ENCODE data around the gene SSNA1. TPM values are rescaled to one million over a fixed set of nuclear protein-coding genes. Genes with fewer than 3 reads are reported as not detected.

The SSNA1 gene
- total RNA-seq, 4 donors from 2014 or later: 67.1 to 124 (median 96.7) TPM

DNA sequence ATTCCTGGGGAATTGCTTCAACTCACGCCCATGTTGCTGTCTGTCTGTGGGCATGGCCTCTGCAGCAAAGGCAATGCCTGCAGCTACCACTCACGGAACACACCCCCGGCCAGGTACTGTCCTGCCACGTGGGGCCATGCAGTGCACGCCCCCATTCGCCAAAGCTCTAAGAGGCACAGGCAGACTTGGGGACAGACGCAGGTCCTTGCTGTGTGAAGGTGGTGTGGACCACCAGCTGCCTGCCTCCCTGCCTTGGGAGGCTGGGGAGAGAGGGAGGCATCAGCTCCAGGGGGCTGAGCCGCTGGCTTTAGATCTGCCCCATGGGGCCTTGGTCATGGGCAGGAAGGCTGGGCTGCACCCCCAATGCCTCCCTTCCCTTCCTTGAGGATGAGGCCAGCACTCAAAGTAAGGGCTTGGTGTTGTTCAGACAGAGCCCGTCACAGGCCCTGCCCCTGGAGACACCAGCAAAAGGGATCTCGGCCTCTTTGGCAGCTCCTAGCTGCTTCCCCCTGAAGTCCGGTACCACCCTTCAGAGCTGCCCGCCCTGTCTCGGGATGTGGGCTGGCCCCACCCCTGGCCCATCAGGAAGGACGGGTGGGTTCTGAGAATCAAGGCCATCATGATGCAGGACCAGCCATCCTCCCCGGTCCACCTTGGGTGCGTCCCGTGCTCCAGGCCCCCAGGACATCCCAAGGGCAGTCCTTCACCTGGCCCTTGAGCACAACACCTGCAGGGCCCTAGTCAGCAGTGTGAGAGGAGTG, 47.2 kb upstream of the SSNA1 start:
- 80% methylated on average over 1 of the region's 17 CpGs; no CpG with 5 or more reads in 1 of the 2 donors for WGBS, 2 donors
- H3K4me1 ChIP-seq: peaks cover 0 to 20% (median 11%) of the 10 kb centered on the region in 3 donors
- H3K36me3 ChIP-seq: no peaks in the 10 kb centered on the region
- DNase-seq: no peak
- H3K27ac ChIP-seq: no peak overlapping the region
- intact Hi-C loops (cut with DNase I): no loop called here
- H3K4me3 ChIP-seq: no peak overlapping the region
- no peaks in the 10 kb centered on the region for H3K9me3 ChIP-seq
- no peak for TF ChIP-seq POLR2A (IDR thresholded peaks at IDR 0.05)
- TF ChIP-seq CTCF (IDR thresholded peaks at IDR 0.05): no peak
- H3K27me3 ChIP-seq: peaks cover 0 to 94% (median 34%) of the 10 kb centered on the region in 4 donors

DNA sequence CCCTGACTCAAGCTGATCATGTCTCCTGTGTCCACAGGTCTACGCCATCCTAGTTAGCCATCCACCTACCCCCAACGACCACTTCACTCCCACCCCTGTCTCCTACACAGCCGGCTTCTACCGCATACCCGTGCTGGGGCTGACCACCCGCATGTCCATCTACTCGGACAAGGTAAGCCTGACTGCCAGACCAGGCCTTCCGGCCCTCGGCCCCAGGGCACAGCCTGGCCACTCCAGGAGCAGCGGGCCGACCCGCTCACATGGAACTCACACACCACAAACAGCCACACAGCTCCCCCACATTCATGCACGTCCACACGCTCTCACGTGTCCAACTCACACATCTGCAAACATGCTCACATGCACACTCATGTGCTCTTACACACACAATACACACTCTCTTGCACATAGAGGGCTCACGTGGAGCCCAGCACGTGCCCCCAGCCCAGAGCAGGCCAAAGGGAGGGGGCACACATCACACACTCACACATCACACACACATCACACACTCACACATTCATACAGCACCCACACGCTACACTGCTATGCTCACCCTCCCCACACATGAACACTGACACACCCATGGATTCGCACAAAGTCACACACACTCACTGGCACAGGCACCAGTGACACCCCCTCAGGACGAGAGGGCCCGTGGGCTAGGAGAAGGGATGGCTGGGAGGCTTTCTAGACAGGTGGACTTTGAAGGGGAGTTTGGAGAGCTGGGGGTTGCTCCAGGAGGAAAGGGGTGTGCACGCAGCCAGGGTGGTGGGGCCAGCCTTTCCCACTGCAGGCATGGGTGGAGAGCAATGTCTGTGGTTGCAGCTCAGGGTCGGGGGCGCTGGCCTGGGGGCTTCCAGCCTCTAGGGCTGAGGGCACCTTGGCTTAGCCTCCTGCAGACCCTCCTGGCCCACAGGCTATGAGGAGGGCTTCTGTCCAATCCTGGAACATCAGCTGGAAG, 46.2 kb upstream of the SSNA1 start:
- Histone ChIP-seq H3K27ac (no peak overlapping the region), H3K27me3 (peaks cover 0 to 94% (median 26%) of the 10 kb centered on the region in 4 donors), H3K4me1 (peaks cover 0 to 16% (median 8%) of the 10 kb centered on the region in 3 donors), H3K9me3 (no peaks in the 10 kb centered on the region), H3K36me3 (no peaks in the 10 kb centered on the region), H3K4me3 (no peak overlapping the region)
- DNase-seq: no peak
- 69 to 73% methylated on average over 9 to 21 of the region's 24 CpGs for WGBS, 2 donors
- TF ChIP-seq CTCF (IDR thresholded peaks at IDR 0.05): no peak
- no peak for TF ChIP-seq POLR2A (IDR thresholded peaks at IDR 0.05)
- intact Hi-C loops (cut with DNase I): no loop called here

DNA sequence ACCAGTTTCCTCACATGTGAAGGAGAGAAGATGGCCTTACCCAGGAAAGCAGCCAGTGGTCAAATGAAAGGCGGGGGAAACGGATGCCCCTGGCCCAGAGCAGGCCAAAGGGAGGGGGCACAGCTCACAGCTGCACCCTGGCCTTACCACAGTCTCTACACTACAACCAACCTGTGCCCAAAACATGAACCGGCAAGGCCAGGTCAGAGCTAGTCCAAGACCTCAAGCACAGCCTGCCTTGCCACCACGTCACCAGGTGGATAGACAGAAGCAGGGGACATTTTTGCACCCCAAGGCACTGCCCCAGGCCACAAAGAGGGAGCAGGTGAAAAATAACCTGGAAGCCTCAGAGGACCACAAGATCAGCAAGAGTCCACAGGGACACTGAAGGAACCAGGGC, 45.0 kb upstream of the SSNA1 start:
- DNase-seq: no peak
- intact Hi-C loops (cut with DNase I): no loop called here
- H3K4me1 ChIP-seq: peaks cover 0 to 11% (median 8%) of the 10 kb centered on the region in 3 donors
- TF ChIP-seq CTCF (IDR thresholded peaks at IDR 0.05) (no peak), POLR2A (IDR thresholded peaks at IDR 0.05) (no peak)
- 20 to 37% methylated on average over 2 of the region's 4 CpGs for WGBS, 2 donors
- no peaks in the 10 kb centered on the region for H3K9me3 ChIP-seq
- H3K27ac ChIP-seq: no peak overlapping the region
- no peak overlapping the region for H3K4me3 ChIP-seq
- no peaks in the 10 kb centered on the region for H3K36me3 ChIP-seq
- peaks cover 0 to 94% (median 14%) of the 10 kb centered on the region in 4 donors for H3K27me3 ChIP-seq

- 58 to 62% methylated on average over 12 to 14 of the region's 49 CpGs for WGBS, 2 donors
- Histone ChIP-seq H3K9me3 (peaks cover 0 to 5% (median 0%) of the 10 kb centered on the region in 3 donors), H3K27me3 (peaks cover 0 to 83% (median 0%) of the 10 kb centered on the region in 4 donors), H3K36me3 (no peaks in the 10 kb centered on the region), H3K4me1 (no peaks in the 10 kb centered on the region), H3K4me3 (no peak overlapping the region), H3K27ac (no peak overlapping the region)
- intact Hi-C loops (cut with DNase I): no loop called here
- DNase-seq: no peak
- TF ChIP-seq CTCF (IDR thresholded peaks at IDR 0.05): no peak
These were observed 42.5 kb upstream of the SSNA1 start for GRCh38 chr9:137145731-137146526.

All from esophagus squamous epithelium (tissue), 5 donors.